Activated naive CD4-positive, alpha-beta T cell treated with anti-CD3 and anti-CD28 coated beads for 36 hours (primary cell): Measurements from ENCODE around the gene PEX14. TPM values are rescaled to one million over a fixed set of nuclear protein-coding genes. Genes with fewer than 3 reads are reported as not detected.
"Not testable (repeated sequence)": the region's sequence is repeated elsewhere in the genome, so short reads cannot be mapped to it uniquely, and the experiment has no call there.

Source experiments
- CTCF ChIA-PET: fragments of 350-600 bp; sonication (Branson Sonifier 250); formaldehyde crosslinking; loops from one replicate; lab custom pipeline; 2021; ENCODE audit warnings: antibody characterized with exemption; lab: Charles Lee
- DNase-seq: peaks from one replicate; pipeline ENCODE4 v3.0.0-alpha.2; 2020
- H3K27ac Mint-ChIP-seq: one replicate; pipeline ENCODE4 v1.8.0; 2021; ENCODE audit warnings: mild to moderate bottlenecking, mixed read lengths
- H3K27me3 Mint-ChIP-seq: one replicate; pipeline ENCODE4 v1.8.0; 2021; ENCODE audit warnings: low read depth, mixed read lengths
- H3K36me3 Mint-ChIP-seq: one replicate; pipeline ENCODE4 v1.8.0; 2021; ENCODE audit warnings: low read depth, mixed read lengths
- H3K4me1 Mint-ChIP-seq: one replicate; pipeline ENCODE4 v1.8.0; 2021; ENCODE audit warnings: low read depth, mixed read lengths
- H3K4me3 Mint-ChIP-seq: one replicate; pipeline ENCODE4 v1.8.0; 2021; ENCODE audit warnings: mild to moderate bottlenecking, moderate library complexity, mixed read lengths
- H3K9me3 Mint-ChIP-seq: one replicate; pipeline ENCODE4 v1.8.0; 2021; ENCODE audit warnings: mixed read lengths
- intact Hi-C: fragments of 100-400 bp; cut with micrococcal nuclease; formaldehyde crosslinking; loops from one replicate; pipeline ENCODE4 v1.15.1; 2023
- total RNA-seq, 2 experiments: library from RNA; stranded (reverse); gene quantifications; one replicate each; pipeline ENCODE4 v1.2.3, GENCODE V29; 2021

PEX14 gene
- total RNA-seq, 2 experiments from 2014 or later: 15.8 to 17.2 TPM

DNA sequence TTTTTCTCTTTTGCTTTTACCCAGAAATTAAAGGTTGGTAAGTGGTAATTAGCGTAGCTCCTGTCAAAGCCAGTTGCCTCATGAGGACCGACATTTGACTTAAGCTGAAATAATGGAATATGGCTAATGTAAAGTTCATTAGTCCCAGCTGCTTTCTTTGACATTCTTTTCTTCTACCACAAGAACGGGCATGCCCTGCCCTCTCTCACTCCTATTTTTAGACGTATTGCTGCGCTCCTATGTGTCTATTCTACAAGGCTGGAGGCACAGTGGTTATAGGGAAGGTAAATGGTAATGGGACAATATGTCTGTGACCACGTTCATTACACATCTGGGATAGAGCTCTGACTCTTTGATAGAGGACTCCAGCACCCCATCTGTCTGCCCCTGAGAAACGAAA lies 18.1 kb upstream of the PEX14 start:
- no peak overlapping the region for H3K4me3 Mint-ChIP-seq
- peaks cover 21% of the 10 kb centered on the region for H3K36me3 Mint-ChIP-seq
- DNase-seq: no peak
- peak overlapping the region; percentile 37 for H3K27ac Mint-ChIP-seq
- CTCF ChIA-PET: interaction anchor here (0.6 to 1.6 kb wide), 3 partner anchors 37 to 803 kb away, joined by 3 read pairs; no protein-coding TSS in a partner anchor
- H3K27me3 Mint-ChIP-seq: no peaks in the 10 kb centered on the region
- no peaks in the 10 kb centered on the region for H3K9me3 Mint-ChIP-seq
- peaks cover 6% of the 10 kb centered on the region for H3K4me1 Mint-ChIP-seq
- intact Hi-C loops: no loop called here

GRCh38 chr1:10457462-10457861 lies 17.3 kb upstream of the PEX14 start:
- CTCF ChIA-PET: interaction anchor here (1.6 kb wide), 1 partner anchor 37 kb away, joined by 3 read pairs; no protein-coding TSS in a partner anchor
- H3K27ac Mint-ChIP-seq, intact Hi-C loops, H3K27me3 Mint-ChIP-seq, H3K9me3 Mint-ChIP-seq, DNase-seq, H3K4me3 Mint-ChIP-seq, H3K4me1 Mint-ChIP-seq: not testable (repeated sequence)
- peaks cover 22% of the 10 kb centered on the region for H3K36me3 Mint-ChIP-seq

- intact Hi-C loops: no loop called here
- H3K4me1 Mint-ChIP-seq: peaks cover 6% of the 10 kb centered on the region
- peaks cover 24% of the 10 kb centered on the region for H3K36me3 Mint-ChIP-seq
- no peak overlapping the region for H3K4me3 Mint-ChIP-seq
- no peaks in the 10 kb centered on the region for H3K9me3 Mint-ChIP-seq
- no peak overlapping the region for H3K27ac Mint-ChIP-seq
- CTCF ChIA-PET: interaction anchor here (0.6 to 0.8 kb wide), 2 partner anchors 580 to 673 kb away, joined by 3 read pairs; no protein-coding TSS in a partner anchor
- H3K27me3 Mint-ChIP-seq: no peaks in the 10 kb centered on the region
- no peak for DNase-seq
Observed at GRCh38 chr1:10457875-10458274, 16.9 kb upstream of the PEX14 start.

DNA sequence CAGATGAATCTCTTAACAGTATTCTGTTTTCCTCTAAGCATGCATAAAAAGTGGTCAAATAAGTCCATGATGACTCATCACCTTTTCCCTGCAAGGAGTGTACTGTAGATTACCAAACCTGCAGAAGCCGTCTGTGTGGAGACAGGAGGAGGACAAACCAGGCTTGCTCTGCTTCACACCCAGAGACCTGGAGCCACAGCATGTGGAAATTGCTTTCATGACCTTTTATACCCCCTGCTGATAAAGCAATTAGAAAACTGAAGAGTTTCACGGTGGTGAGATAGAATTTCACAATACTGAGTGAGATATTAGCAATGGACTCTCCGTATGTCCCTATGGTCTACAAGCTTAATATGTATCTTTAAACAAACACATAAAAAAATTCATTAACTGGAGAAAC lies 15.6 kb upstream of the PEX14 start:
- Mint-ChIP-seq H3K9me3 (no peaks in the 10 kb centered on the region), H3K27me3 (no peaks in the 10 kb centered on the region), H3K27ac (peak overlapping the region; percentile 16), H3K4me3 (no peak overlapping the region), H3K36me3 (peaks cover 30% of the 10 kb centered on the region), H3K4me1 (peaks cover 6% of the 10 kb centered on the region)
- DNase-seq: no peak
- intact Hi-C loops: no loop called here
- CTCF ChIA-PET: no interaction called here

GRCh38 chr1:10467078-10467477 lies 7.7 kb upstream of the PEX14 start:
- peaks cover 24% of the 10 kb centered on the region for H3K36me3 Mint-ChIP-seq
- no peak overlapping the region for H3K4me3 Mint-ChIP-seq
- H3K27ac Mint-ChIP-seq: no peak overlapping the region
- no peaks in the 10 kb centered on the region for H3K9me3 Mint-ChIP-seq
- CTCF ChIA-PET: interaction anchor here (0.7 to 1.6 kb wide), 2 partner anchors 28 to 103 kb away, joined by 3 to 6 read pairs; no protein-coding TSS in a partner anchor
- DNase-seq: no peak
- H3K27me3 Mint-ChIP-seq: no peaks in the 10 kb centered on the region
- peaks cover 7% of the 10 kb centered on the region for H3K4me1 Mint-ChIP-seq
- intact Hi-C loops: no loop called here

GRCh38 chr1:10470043-10470442 lies 4.7 kb upstream of the PEX14 start:
- CTCF ChIA-PET: no interaction called here
- no peaks in the 10 kb centered on the region for H3K27me3 Mint-ChIP-seq
- H3K27ac Mint-ChIP-seq: no peak overlapping the region
- H3K4me1 Mint-ChIP-seq: peaks cover 23% of the 10 kb centered on the region
- intact Hi-C loops: loop anchor here (5.0 kb wide), 1 partner anchor 542 kb away; the partner anchor contains the start of gene TARDBP
- H3K9me3 Mint-ChIP-seq: no peaks in the 10 kb centered on the region
- DNase-seq: no peak
- H3K36me3 Mint-ChIP-seq: peaks cover 10% of the 10 kb centered on the region
- H3K4me3 Mint-ChIP-seq: no peak overlapping the region

GRCh38 chr1:10471411-10472219 lies 3.1 kb upstream of the PEX14 start:
- Mint-ChIP-seq H3K36me3 (peaks cover 14% of the 10 kb centered on the region), H3K4me1 (peaks cover 36% of the 10 kb centered on the region), H3K4me3 (peak overlapping the region; percentile 90), H3K9me3 (no peaks in the 10 kb centered on the region), H3K27ac (peak overlapping the region; percentile 84), H3K27me3 (no peaks in the 10 kb centered on the region)
- DNase-seq: peak; percentile 11
- CTCF ChIA-PET: no interaction called here
- intact Hi-C loops: loop anchor here (1.0 to 5.0 kb wide), 2 partner anchors 41 to 541 kb away; partner anchors contain the start of genes CENPS and TARDBP

GRCh38 chr1:10472220-10473144 lies 2.3 kb upstream of the PEX14 start, which contains the start of gene DFFA:
Gene DFFA (minus strand): TSS chr1:10472529. CDS start chr1:10472458, 71 bp downstream.
- CTCF ChIA-PET: interaction anchor here (0.6 kb wide), 1 partner anchor 21 kb away, joined by 5 read pairs; no protein-coding TSS in a partner anchor
- Mint-ChIP-seq H3K9me3 (no peaks in the 10 kb centered on the region), H3K4me3 (peak within 1 kb of the TSS; percentile 90), H3K27me3 (no peaks in the 10 kb centered on the region), H3K36me3 (peaks cover 11% of the 10 kb centered on the region), H3K27ac (peak within 1 kb of the TSS; percentile 84), H3K4me1 (peaks cover 38% of the 10 kb centered on the region)
- peak; percentile 97 for DNase-seq
- intact Hi-C loops: loop anchor here (1.0 to 5.0 kb wide), 2 partner anchors 42 to 540 kb away; partner anchors contain the start of genes CENPS and TARDBP

DNA sequence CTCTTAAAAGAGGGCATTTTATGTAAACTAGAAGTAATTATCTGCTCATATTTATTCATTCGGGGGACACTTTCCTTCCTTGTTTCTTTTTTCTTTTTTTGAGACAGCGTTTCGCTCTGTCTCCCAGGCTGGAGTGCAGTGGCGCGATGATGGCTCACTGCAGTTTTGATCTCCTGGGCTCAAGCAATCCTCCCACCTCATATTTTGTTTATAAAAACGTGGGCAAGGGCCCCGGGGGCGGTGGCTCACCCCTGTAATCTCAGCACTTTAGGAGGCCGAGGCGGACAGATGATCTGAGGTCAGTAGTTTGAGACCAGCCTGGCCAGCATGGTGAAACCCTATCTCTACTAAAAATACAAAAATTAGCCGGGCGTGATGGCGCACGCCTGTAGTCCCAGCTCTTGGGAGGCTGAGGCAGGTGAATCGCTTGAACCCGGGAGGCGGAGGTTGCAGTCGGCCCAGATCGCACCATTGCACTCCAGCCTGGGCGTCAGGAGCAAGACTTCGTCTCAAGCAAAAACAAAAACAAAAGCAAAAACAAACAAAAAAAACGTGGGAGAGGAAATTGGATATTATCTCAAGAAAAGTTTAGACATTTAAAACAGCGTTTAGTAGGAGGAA lies 1.5 kb upstream of the PEX14 start:
- DNase-seq: no peak
- peak overlapping the region; percentile 90 for H3K4me3 Mint-ChIP-seq
- CTCF ChIA-PET: interaction anchor here (0.6 kb wide), 1 partner anchor 21 kb away, joined by 5 read pairs; no protein-coding TSS in a partner anchor
- peaks cover 8% of the 10 kb centered on the region for H3K36me3 Mint-ChIP-seq
- peak overlapping the region; percentile 59 for H3K27ac Mint-ChIP-seq
- peaks cover 38% of the 10 kb centered on the region for H3K4me1 Mint-ChIP-seq
- intact Hi-C loops: loop anchor here (5.0 kb wide), 1 partner anchor 539 kb away; the partner anchor contains the start of gene TARDBP
- H3K27me3 Mint-ChIP-seq: no peaks in the 10 kb centered on the region
- H3K9me3 Mint-ChIP-seq: no peaks in the 10 kb centered on the region

DNA sequence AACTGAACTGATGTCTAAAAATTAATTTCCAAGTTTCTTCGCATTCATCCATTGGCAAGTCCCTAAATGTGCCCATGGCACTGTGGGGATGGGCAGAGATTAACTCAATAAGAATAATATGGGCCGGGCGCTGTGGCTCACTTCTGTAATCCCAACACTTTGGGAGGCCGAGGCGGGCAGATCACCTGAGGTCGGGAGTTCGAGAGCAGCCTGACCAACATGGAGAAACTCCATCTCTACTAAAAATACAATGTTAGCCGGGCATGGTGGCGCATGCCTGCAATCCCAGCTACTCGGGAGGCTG lies 489 bp upstream of the PEX14 start:
- Mint-ChIP-seq H3K27ac (peak overlapping the region; percentile 82), H3K4me3 (peak overlapping the region; percentile 97), H3K4me1 (peaks cover 40% of the 10 kb centered on the region)
- H3K36me3 Mint-ChIP-seq, H3K9me3 Mint-ChIP-seq, H3K27me3 Mint-ChIP-seq, CTCF ChIA-PET, DNase-seq: not testable (repeated sequence)
- intact Hi-C loops: loop anchor here (1.0 to 5.0 kb wide), 5 partner anchors 21 to 563 kb away; partner anchors contain the start of genes CTNNBIP1, PGD and TARDBP

DNA sequence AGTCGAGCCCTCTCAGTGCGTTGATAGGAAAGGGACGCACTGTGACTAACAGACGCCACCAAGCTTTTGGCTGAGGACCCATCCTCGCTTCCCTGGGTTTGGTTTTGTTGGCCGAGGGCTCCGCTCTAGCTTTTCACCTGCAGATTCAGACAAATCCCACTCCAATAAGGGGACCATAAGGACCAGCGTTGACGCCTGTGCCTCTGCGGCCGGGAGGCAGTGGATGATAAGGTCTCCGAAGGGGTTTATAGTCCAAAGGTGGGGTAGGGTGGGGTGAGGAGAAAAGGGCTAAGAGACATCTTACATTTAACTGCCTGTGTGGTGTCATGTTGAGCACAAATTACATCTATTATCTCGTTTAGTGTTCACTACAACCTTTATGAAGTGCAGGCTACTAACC lies 760 bp downstream of the PEX14 start:
- H3K36me3 Mint-ChIP-seq: peaks cover 4% of the 10 kb centered on the region
- H3K4me3 Mint-ChIP-seq: peak overlapping the region; percentile 97
- intact Hi-C loops: loop anchor here (2.0 kb wide), 2 partner anchors 77 to 565 kb away; partner anchors contain the start of genes CTNNBIP1 and PGD
- H3K9me3 Mint-ChIP-seq: no peaks in the 10 kb centered on the region
- no peaks in the 10 kb centered on the region for H3K27me3 Mint-ChIP-seq
- H3K27ac Mint-ChIP-seq: peak overlapping the region; percentile 89
- H3K4me1 Mint-ChIP-seq: peaks cover 42% of the 10 kb centered on the region
- CTCF ChIA-PET: interaction anchor here (0.5 to 1.1 kb wide), 2 partner anchors 19 to 468 kb away, joined by 4 read pairs; no protein-coding TSS in a partner anchor
- no peak for DNase-seq
